Measurements from ENCODE around the gene COL11A2. TPM values are rescaled to one million over a fixed set of nuclear protein-coding genes. Genes with fewer than 3 reads are reported as not detected.

Gene COL11A2
- total and polyA plus RNA-seq, 2 donors (not counting 3 experiments of a cell fraction or from before 2014, with no cell fraction given), result 0.65 to 1.3 TPM

GRCh38 chr6:33160728-33161344 is 31.4 kb downstream of the COL11A2 start:
- no peaks in the 10 kb centered on the region for H3K79me2 ChIP-seq (ENCODE audit: control insufficient read depth, insufficient read depth, low read length)
- DNase-seq (ENCODE audit: low read depth, low spot score), result peak; percentile 5
- H3K27me3 ChIP-seq (ENCODE audit: control insufficient read depth in 2 of 2, insufficient read depth in 2 of 2, low read length in 2 of 2), result no peaks in the 10 kb centered on the region
- dilution Hi-C loops (cut with MboI; ENCODE audit: extremely low pct_ligation_motif_present, low sequenced_read_pairs) (no loop called here), intact Hi-C loops (cut with micrococcal nuclease) (loop anchor here (1.0 kb wide), 2 partner anchors 36 to 87 kb away; no protein-coding TSS in a partner anchor)
- no peaks in the 10 kb centered on the region for H4K20me1 ChIP-seq (replicated peaks; ENCODE audit: control insufficient read depth, extremely low read depth, insufficient read depth, low read length)
- POLR2A ChIA-PET, result interaction anchor here (0.6 kb wide), 1 partner anchor 285 kb away, joined by 6 read pairs; no protein-coding TSS in a partner anchor
- no peak overlapping the region for H3K4me2 ChIP-seq (ENCODE audit: insufficient read depth, low read length)
- no peak overlapping the region for H3K27ac ChIP-seq (ENCODE audit: insufficient read depth, low read depth, low read length)
- CTCF ChIA-PET, result interaction anchor here (0.7 to 6.6 kb wide), 14 partner anchors 10 to 87 kb away, joined by 3 to 99 read pairs (median 4); no protein-coding TSS in a partner anchor
- BruUV-seq (replicated peaks), result no TSS peak
- H3K36me3 ChIP-seq (ENCODE audit: control insufficient read depth in 2 of 2, extremely low read depth in 1 of 2, insufficient read depth in 2 of 2, low read length in 2 of 2), result no peaks in the 10 kb centered on the region
- H2AFZ ChIP-seq (ENCODE audit: low read depth, low read length), result peak overlapping the region; percentile 60
- no peak overlapping the region for H3K9ac ChIP-seq (replicated peaks; ENCODE audit: extremely low read depth, insufficient read depth, low read length)
- H3K9me1 ChIP-seq (replicated peaks; ENCODE audit: control insufficient read depth, extremely low read depth, insufficient read depth, low read length), result no peaks in the 10 kb centered on the region
- no peak overlapping the region for H3K4me3 ChIP-seq (replicated peaks in 1 of 3; ENCODE audit: insufficient read depth in 1 of 3, low read depth in 1 of 3, low read length in 3 of 3)
- no peaks in the 10 kb centered on the region for H3K9me3 ChIP-seq (replicated peaks; ENCODE audit: control insufficient read depth, insufficient read depth, low read length)
- no peaks in the 10 kb centered on the region for H3K4me1 ChIP-seq (ENCODE audit: control insufficient read depth, extremely low read depth, insufficient read depth, low read length)
- TF ChIP-seq CTCF (IDR thresholded peaks at IDR 0.05; ENCODE audit: extremely low read depth in 1 of 2, insufficient read depth in 1 of 2, low read depth in 1 of 2, low read length in 2 of 2) (no peak), POLR2AphosphoS5 (IDR thresholded peaks at IDR 0.05; ENCODE audit: insufficient read depth, low read depth, low read length) (no peak)
- no peak for FAIRE-seq

- Histone ChIP-seq H3K27ac (ENCODE audit: insufficient read depth, low read depth, low read length) (no peak overlapping the region), H3K9ac (replicated peaks; ENCODE audit: extremely low read depth, insufficient read depth, low read length) (no peak overlapping the region), H3K27me3 (ENCODE audit: control insufficient read depth in 2 of 2, insufficient read depth in 2 of 2, low read length in 2 of 2) (no peaks in the 10 kb centered on the region), H3K79me2 (ENCODE audit: control insufficient read depth, insufficient read depth, low read length) (no peaks in the 10 kb centered on the region), H3K9me1 (replicated peaks; ENCODE audit: control insufficient read depth, extremely low read depth, insufficient read depth, low read length) (no peaks in the 10 kb centered on the region), H3K4me3 (replicated peaks in 1 of 3; ENCODE audit: insufficient read depth in 1 of 3, low read depth in 1 of 3, low read length in 3 of 3) (no peak overlapping the region), H3K4me2 (ENCODE audit: insufficient read depth, low read length) (no peak overlapping the region), H4K20me1 (replicated peaks; ENCODE audit: control insufficient read depth, extremely low read depth, insufficient read depth, low read length) (no peaks in the 10 kb centered on the region), H3K36me3 (ENCODE audit: control insufficient read depth in 2 of 2, extremely low read depth in 1 of 2, insufficient read depth in 2 of 2, low read length in 2 of 2) (no peaks in the 10 kb centered on the region), H2AFZ (ENCODE audit: low read depth, low read length) (no peak overlapping the region), H3K9me3 (replicated peaks; ENCODE audit: control insufficient read depth, insufficient read depth, low read length) (no peaks in the 10 kb centered on the region), H3K4me1 (ENCODE audit: control insufficient read depth, extremely low read depth, insufficient read depth, low read length) (no peaks in the 10 kb centered on the region)
- FAIRE-seq, result no peak
- TF ChIP-seq JUN (IDR thresholded peaks at IDR 0.05; ENCODE audit: borderline replicate concordance, insufficient read depth, insufficient read length, low read depth) (no peak), EZH2 (IDR thresholded peaks at IDR 0.05; ENCODE audit: borderline replicate concordance, low read depth, low read length, severe bottlenecking) (no peak), POLR2AphosphoS5 (IDR thresholded peaks at IDR 0.05; ENCODE audit: insufficient read depth, low read depth, low read length) (no peak), MYC (IDR thresholded peaks at IDR 0.05; ENCODE audit: low read depth, low read length) (no peak), GATA2 (IDR thresholded peaks at IDR 0.05; ENCODE audit: insufficient read depth, insufficient read length, low read depth, low read length) (no peak), MAX (IDR thresholded peaks at IDR 0.05; ENCODE audit: insufficient read depth, insufficient read length) (no peak), POLR2A (IDR thresholded peaks at IDR 0.05; ENCODE audit: low read depth, low read length) (no peak), CTCF (IDR thresholded peaks at IDR 0.05; ENCODE audit: extremely low read depth in 1 of 2, insufficient read depth in 1 of 2, low read depth in 1 of 2, low read length in 2 of 2) (no peak), FOS (IDR thresholded peaks at IDR 0.05; ENCODE audit: borderline replicate concordance, insufficient read depth, low read length) (no peak)
- intact Hi-C loops (cut with micrococcal nuclease), result no loop called here
- DNase-seq (ENCODE audit: low read depth, low spot score), result no peak
- ChIA-PET CTCF (interaction anchor here (1.0 to 6.6 kb wide), 4 partner anchors 12 to 88 kb away, joined by 3 to 99 read pairs (median 14); no protein-coding TSS in a partner anchor), POLR2A (no interaction called here)
- dilution Hi-C loops (cut with MboI; ENCODE audit: extremely low pct_ligation_motif_present, low sequenced_read_pairs), result no loop called here
- BruUV-seq (replicated peaks), result no TSS peak
These were observed 32.2 kb downstream of the COL11A2 start for GRCh38 chr6:33160096-33160495.

Measured in endothelial cell of umbilical vein (primary cell).